Thyroid gland (tissue), 4 donors: Measurements from ENCODE around the gene TCERG1L. TPM values are rescaled to one million over a fixed set of nuclear protein-coding genes. Genes with fewer than 3 reads are reported as not detected.

Experiments used
- DNase-seq, 2 donors: peaks; one replicate each; pipeline ENCODE4 v3.0.0-alpha.2; 2019
- H3K27ac ChIP-seq, 3 donors: fragments of 200-600 bp; sonication (generic); 1 replicate in 2 of 3; 2 replicates in 1 of 3; pipeline ENCODE4 v1.5.1; 2016 to 2019; ENCODE audit warnings: mild to moderate bottlenecking in 1 of 3, moderate library complexity in 1 of 3
- H3K27me3 ChIP-seq: fragments of 200-600 bp; sonication (generic); one replicate; pipeline ENCODE4 v1.5.1; 2019
- H3K36me3 ChIP-seq, 2 donors: fragments of 200-600 bp; sonication (generic); one replicate each; pipeline ENCODE4 v1.5.1; 2016 to 2019
- H3K4me1 ChIP-seq, 2 donors: fragments of 200-600 bp; sonication (generic); one replicate each; pipeline ENCODE4 v1.5.1; 2017 to 2019
- H3K4me3 ChIP-seq, 3 donors: fragments of 200-600 bp; sonication (generic); replicated peaks in 1 of 3; 1 replicate in 2 of 3; 2 replicates in 1 of 3; pipeline ENCODE4 v1.5.1; 2016; ENCODE audit warnings: mild to moderate bottlenecking in 1 of 3
- H3K9me3 ChIP-seq: fragments of 200-600 bp; sonication (generic); one replicate; pipeline ENCODE4 v1.5.1; 2017
- CTCF ChIP-seq, 6 experiments: fragments of 200-600 bp in 3 of 6; fragments of 450-650 bp in 3 of 6; sonication (generic) in 3 of 6; IDR thresholded peaks; one replicate each; pipeline ENCODE4 v1.5.1; 2016 to 2019; ENCODE audit warnings: antibody characterized with exemption in 6 of 6, mild to moderate bottlenecking in 2 of 6, inconsistent platforms in 1 of 6, moderate library complexity in 1 of 6
- POLR2A ChIP-seq, 2 donors: fragments of 450-650 bp; IDR thresholded peaks; one replicate each; pipeline ENCODE4 v1.6.1; 2017; ENCODE audit warnings: antibody characterized with exemption in 2 of 2, mild to moderate bottlenecking in 2 of 2, moderate library complexity in 1 of 2
- WGBS, 2 donors: methylation state at CpG; one replicate each; pipeline ENCODE4 v1.1.5; 2017; 5-methylcytosine and 5-hydroxymethylcytosine counted together
- intact Hi-C: fragments of 100-400 bp; cut with DNase I; formaldehyde crosslinking; loops from one replicate; pipeline ENCODE4 v1.15.1; 2023
- total RNA-seq, 4 donors: library from RNA; depleted of rRNA; stranded (reverse); fragments of >200 nt; gene quantifications; one replicate each; pipeline ENCODE4 v1.2.3, GENCODE V29; 2016

Gene TCERG1L
- total RNA-seq, 4 donors from 2014 or later: 4.3 to 23.6 (median 8.2) TPM

- H3K27ac ChIP-seq: no peak overlapping the region
- intact Hi-C loops: no loop called here
- H3K4me1 ChIP-seq: peaks cover 0 to 3% of the 10 kb centered on the region in 2 donors
- H3K4me3 ChIP-seq: no peak overlapping the region
- no peaks in the 10 kb centered on the region for H3K9me3 ChIP-seq
- WGBS, 2 donors: 88 to 90% methylated on average over 13 to 15 of the region's 17 CpGs
- DNase-seq: no peak
- TF ChIP-seq CTCF (IDR thresholded peaks at IDR 0.05): no peak
- no peak for TF ChIP-seq POLR2A (IDR thresholded peaks at IDR 0.05)
- no peaks in the 10 kb centered on the region for H3K36me3 ChIP-seq
- no peaks in the 10 kb centered on the region for H3K27me3 ChIP-seq
These were observed 92.5 kb downstream of the TCERG1L start for GRCh38 chr10:131218811-131219583.

GRCh38 chr10:131216681-131217230 is 94.8 kb downstream of the TCERG1L start:
- 84 to 89% methylated on average over 8 of the region's 9 CpGs for WGBS, 2 donors
- Histone ChIP-seq H3K36me3 (no peaks in the 10 kb centered on the region), H3K4me3 (no peak overlapping the region), H3K27ac (no peak overlapping the region), H3K9me3 (no peaks in the 10 kb centered on the region), H3K27me3 (no peaks in the 10 kb centered on the region), H3K4me1 (peaks cover 0 to 10% of the 10 kb centered on the region in 2 donors)
- TF ChIP-seq CTCF (IDR thresholded peaks at IDR 0.05): no peak
- TF ChIP-seq POLR2A (IDR thresholded peaks at IDR 0.05): no peak
- intact Hi-C loops: no loop called here
- no peak for DNase-seq

- Histone ChIP-seq H3K4me3 (no peak overlapping the region), H3K36me3 (no peaks in the 10 kb centered on the region), H3K27ac (no peak overlapping the region), H3K4me1 (peaks cover under 1 to 18% of the 10 kb centered on the region in 2 donors), H3K27me3 (no peaks in the 10 kb centered on the region), H3K9me3 (no peaks in the 10 kb centered on the region)
- DNase-seq: no peak
- WGBS, 2 donors: 91% methylated on average over 6 of the region's 6 CpGs
- no peak for TF ChIP-seq POLR2A (IDR thresholded peaks at IDR 0.05)
- no peak for TF ChIP-seq CTCF (IDR thresholded peaks at IDR 0.05)
- intact Hi-C loops: no loop called here
These were observed 95.7 kb downstream of the TCERG1L start for GRCh38 chr10:131215776-131216175.

GRCh38 chr10:131214521-131215244 is 96.8 kb downstream of the TCERG1L start:
- H3K4me3 ChIP-seq: no peak overlapping the region
- no peaks in the 10 kb centered on the region for H3K36me3 ChIP-seq
- no peaks in the 10 kb centered on the region for H3K27me3 ChIP-seq
- 94 to 95% methylated on average over 17 of the region's 17 CpGs for WGBS, 2 donors
- H3K4me1 ChIP-seq: peaks cover 4 to 28% of the 10 kb centered on the region in 2 donors
- intact Hi-C loops: no loop called here
- TF ChIP-seq CTCF (IDR thresholded peaks at IDR 0.05) (no peak), POLR2A (IDR thresholded peaks at IDR 0.05) (no peak)
- no peak overlapping the region for H3K27ac ChIP-seq
- H3K9me3 ChIP-seq: no peaks in the 10 kb centered on the region
- DNase-seq: peak in 1 of 2 donors; percentile 1
